Activated T-helper 9 cell treated with anti-CD3 and anti-CD28 coated beads, Interleukin-2, amount 50 U/mL, for 16 hours (primary cell): ENCODE data around the gene LEP.
"Not testable (repeated sequence)": the region's sequence is repeated elsewhere in the genome, so short reads cannot be mapped to it uniquely, and the experiment has no call there.

Experiments used
- DNase-seq: peaks from one replicate; pipeline ENCODE4 v3.0.0-alpha.2; 2020; ENCODE audit warnings: low read depth

LEP gene

GRCh38 chr7:128274246-128274883, 33.3 kb downstream of the LEP start:
- DNase-seq, result no peak

DNA sequence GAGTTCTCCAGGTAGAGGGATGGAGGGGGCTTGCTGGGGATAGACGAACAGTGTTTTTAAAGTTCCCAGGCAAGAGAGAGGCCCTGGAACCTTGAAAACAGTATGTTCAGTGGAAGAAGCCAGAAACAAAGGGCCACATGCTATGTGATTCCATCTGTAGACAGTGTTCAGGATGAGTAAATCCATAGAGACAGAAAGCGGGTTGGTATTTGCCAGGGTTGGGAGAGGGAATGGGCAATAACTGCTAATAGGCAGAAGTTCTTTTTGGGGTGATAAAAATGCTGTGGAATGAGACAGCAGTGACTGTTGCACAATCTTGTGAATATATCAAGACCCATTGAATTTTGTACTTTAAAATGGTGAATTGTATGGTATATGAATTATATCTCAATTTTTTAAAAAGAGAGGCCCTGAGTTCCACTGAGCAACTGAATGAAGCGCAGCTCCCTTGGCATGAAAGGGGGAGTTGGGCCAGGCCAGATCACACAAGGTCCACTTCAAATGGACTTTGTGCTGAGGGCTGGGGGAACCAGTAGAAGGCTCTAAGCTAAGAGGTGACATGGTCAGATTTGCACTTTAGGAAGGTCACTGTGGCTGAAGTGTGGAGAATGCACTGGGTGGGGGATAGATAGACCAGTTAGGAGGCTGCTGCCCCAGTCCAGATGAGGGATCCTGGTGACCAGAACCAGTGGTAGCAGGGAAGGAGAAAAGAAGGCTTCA, 34.0 kb downstream of the LEP start:
- DNase-seq, result no peak

GRCh38 chr7:128275681-128276080, 34.6 kb downstream of the LEP start:
- no peak for DNase-seq

GRCh38 chr7:128278366-128278765, 37.3 kb downstream of the LEP start:
- DNase-seq, result no peak

- no peak for DNase-seq
Measured at GRCh38 chr7:128279124-128279713, 38.1 kb downstream of the LEP start.

- DNase-seq, result not testable (repeated sequence)
Measured at GRCh38 chr7:128280451-128280850, 39.4 kb downstream of the LEP start.

GRCh38 chr7:128281605-128282380, 40.7 kb downstream of the LEP start:
- DNase-seq, result no peak

DNA sequence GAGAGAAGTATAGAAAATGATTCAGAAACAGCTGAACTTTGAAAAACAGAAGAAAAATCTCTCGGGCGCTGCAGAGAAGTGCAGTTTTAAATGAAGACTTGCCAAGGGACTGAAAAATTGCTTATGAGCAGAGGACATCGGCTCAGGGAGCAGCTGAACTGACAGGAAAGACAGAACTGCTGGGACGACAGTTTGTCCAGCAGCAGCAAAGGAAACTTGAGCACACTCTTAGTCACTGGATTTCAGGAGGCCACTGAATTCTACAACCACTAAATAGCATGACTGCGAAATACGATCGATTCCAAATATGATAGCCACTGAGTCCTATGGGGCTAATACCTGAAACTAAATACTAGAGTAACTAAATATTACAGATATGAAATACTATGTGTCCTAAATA, 43.0 kb downstream of the LEP start:
- DNase-seq, result no peak

- DNase-seq, result no peak
Measured at GRCh38 chr7:128287556-128287955, 46.5 kb downstream of the LEP start.

DNA sequence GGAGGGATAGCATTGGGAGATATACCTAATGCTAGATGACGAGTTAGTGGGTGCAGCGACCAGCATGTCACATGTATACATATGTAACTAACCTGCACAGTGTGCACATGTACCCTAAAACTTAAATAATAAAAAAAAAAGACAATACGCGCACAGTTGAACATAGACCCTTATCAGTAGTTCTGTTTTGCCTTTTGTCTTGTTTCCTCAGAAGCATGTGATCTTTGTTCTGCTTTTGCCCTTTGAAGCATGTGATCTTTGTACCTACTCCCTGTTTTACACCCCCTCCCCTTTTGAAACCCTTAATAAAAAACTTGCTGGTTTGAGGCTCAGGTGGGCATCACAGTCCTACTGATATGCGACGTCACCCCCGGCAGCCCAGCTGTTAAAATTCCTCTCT, 56.9 kb downstream of the LEP start:
- DNase-seq, result not testable (repeated sequence)

DNA sequence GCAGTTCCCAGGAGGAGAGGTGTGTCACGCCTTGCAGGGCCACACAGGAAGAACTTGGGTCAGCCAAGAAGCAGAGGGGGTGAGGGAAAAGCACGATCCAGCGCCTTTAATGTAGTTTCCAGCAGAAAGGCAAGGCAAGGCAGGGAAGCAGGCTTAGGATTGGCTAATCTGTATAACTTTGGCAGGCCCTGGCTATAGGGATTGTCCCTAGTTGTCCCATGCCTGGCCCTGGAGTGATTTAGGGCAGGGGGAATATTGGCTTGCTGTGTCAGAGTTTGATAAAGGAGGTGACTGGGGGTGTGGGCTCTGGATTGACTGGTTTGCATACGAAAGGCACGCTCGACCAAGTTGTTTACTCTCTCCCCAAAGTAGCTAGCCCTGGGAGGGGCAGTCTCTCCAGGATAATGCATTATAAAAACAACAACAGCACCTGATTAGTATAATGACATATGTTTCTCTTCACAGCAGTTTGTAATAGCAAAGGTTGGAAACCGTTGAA, 58.1 kb downstream of the LEP start:
- no peak for DNase-seq

GRCh38 chr7:128302139-128302538, 61.1 kb downstream of the LEP start:
- no peak for DNase-seq

GRCh38 chr7:128303133-128303532, 62.1 kb downstream of the LEP start:
- DNase-seq, result no peak

DNA sequence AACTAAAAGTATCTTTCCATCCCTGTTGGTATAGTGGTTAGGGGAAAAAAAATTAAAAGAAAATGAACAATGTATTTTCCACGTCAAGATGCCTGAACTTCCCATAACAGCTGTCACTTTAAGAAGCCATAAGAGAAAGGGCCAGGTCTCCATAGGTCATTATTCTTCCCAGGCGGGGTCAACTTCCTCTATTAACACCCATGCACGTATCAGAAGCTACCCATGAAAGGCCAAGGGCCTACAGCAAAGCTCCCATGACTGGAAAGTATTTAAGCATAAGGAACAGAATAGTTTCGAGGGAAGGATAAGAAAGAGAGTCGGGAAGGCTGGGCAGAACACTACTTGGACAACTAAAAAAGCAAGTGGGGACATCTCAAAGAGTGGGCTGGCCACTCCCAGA, 62.6 kb downstream of the LEP start:
- no peak for DNase-seq

DNA sequence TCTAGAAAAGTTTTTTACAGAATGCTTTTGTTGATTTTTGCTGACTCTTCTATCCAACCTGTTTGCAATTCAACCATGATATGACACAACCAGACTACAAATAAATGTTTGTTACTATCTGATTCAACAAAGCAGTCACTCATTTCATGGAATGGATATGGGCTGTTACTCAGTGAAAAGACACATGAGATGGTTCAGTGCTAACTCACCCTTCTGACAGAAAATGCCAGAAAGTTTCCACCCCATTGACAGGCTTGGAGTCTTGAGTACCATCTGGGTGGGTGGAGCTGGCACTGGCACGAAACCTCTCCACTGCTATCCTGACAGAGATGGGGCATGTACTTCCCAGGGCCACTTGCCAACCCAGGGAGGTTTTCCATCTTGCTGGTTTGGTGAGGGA, 63.1 kb downstream of the LEP start:
- DNase-seq, result no peak

GRCh38 chr7:128307061-128307460, 66.0 kb downstream of the LEP start:
- no peak for DNase-seq
